Measurements from ENCODE around the gene P2RY1. TPM values are rescaled to one million over a fixed set of nuclear protein-coding genes. Genes with fewer than 3 reads are reported as not detected.

Gene P2RY1
- total RNA-seq, 1 donor from 2014 or later: 19.8 TPM

GRCh38 chr3:152797751-152798432 is 37.0 kb upstream of the P2RY1 start:
- no peak overlapping the region for H3K27ac ChIP-seq
- no peaks in the 10 kb centered on the region for H3K9me3 ChIP-seq
- no peak overlapping the region for H3K4me3 ChIP-seq
- DNase-seq (no peak), ATAC-seq (no peak)
- H3K36me3 ChIP-seq: no peaks in the 10 kb centered on the region
- intact Hi-C loops (cut with DNase I): no loop called here
- no peaks in the 10 kb centered on the region for H3K27me3 ChIP-seq (ENCODE audit: low read depth)
- H3K4me1 ChIP-seq: no peaks in the 10 kb centered on the region
- TF ChIP-seq CTCF (IDR thresholded peaks at IDR 0.05): no peak

- Histone ChIP-seq H3K27me3 (ENCODE audit: low read depth) (no peaks in the 10 kb centered on the region), H3K4me3 (no peak overlapping the region), H3K4me1 (no peaks in the 10 kb centered on the region), H3K36me3 (no peaks in the 10 kb centered on the region), H3K27ac (no peak overlapping the region), H3K9me3 (no peaks in the 10 kb centered on the region)
- no peak for ATAC-seq
- DNase-seq: no peak
- intact Hi-C loops (cut with DNase I): no loop called here
- no peak for TF ChIP-seq CTCF (IDR thresholded peaks at IDR 0.05)
These were observed 22.8 kb upstream of the P2RY1 start for GRCh38 chr3:152811974-152812760.

- ATAC-seq: no peak
- no peak for TF ChIP-seq CTCF (IDR thresholded peaks at IDR 0.05)
- intact Hi-C loops (cut with DNase I): no loop called here
These were observed 17.5 kb upstream of the P2RY1 start for GRCh38 chr3:152817400-152817799.

GRCh38 chr3:152818027-152818426 is 16.9 kb upstream of the P2RY1 start:
- no peak overlapping the region for H3K27ac ChIP-seq
- ATAC-seq (no peak), DNase-seq (no peak)
- intact Hi-C loops (cut with DNase I): no loop called here
- no peaks in the 10 kb centered on the region for H3K9me3 ChIP-seq
- H3K36me3 ChIP-seq: no peaks in the 10 kb centered on the region
- no peaks in the 10 kb centered on the region for H3K27me3 ChIP-seq (ENCODE audit: low read depth)
- no peak overlapping the region for H3K4me3 ChIP-seq
- H3K4me1 ChIP-seq: peaks cover under 1% of the 10 kb centered on the region
- no peak for TF ChIP-seq CTCF (IDR thresholded peaks at IDR 0.05)

More at GRCh38 chr3:152817400-152817799, 17.5 kb upstream of the P2RY1 start:
- H3K27ac ChIP-seq: no peak overlapping the region
- no peaks in the 10 kb centered on the region for H3K4me1 ChIP-seq
- no peaks in the 10 kb centered on the region for H3K27me3 ChIP-seq (ENCODE audit: low read depth)
- no peaks in the 10 kb centered on the region for H3K36me3 ChIP-seq
- no peak overlapping the region for H3K4me3 ChIP-seq
- DNase-seq: no peak
- H3K9me3 ChIP-seq: no peaks in the 10 kb centered on the region

- intact Hi-C loops (cut with DNase I): no loop called here
- H3K27me3 ChIP-seq (ENCODE audit: low read depth): no peaks in the 10 kb centered on the region
- ATAC-seq (no peak), DNase-seq (no peak)
- TF ChIP-seq CTCF (IDR thresholded peaks at IDR 0.05): no peak
- H3K36me3 ChIP-seq: no peaks in the 10 kb centered on the region
- H3K4me1 ChIP-seq: peaks cover 25% of the 10 kb centered on the region
- H3K4me3 ChIP-seq: no peak overlapping the region
- no peaks in the 10 kb centered on the region for H3K9me3 ChIP-seq
- no peak overlapping the region for H3K27ac ChIP-seq
These were observed 11.8 kb upstream of the P2RY1 start for GRCh38 chr3:152823173-152823572.
